ENCODE results near the gene HRC. TPM values are rescaled to one million over a fixed set of nuclear protein-coding genes. Genes with fewer than 3 reads are reported as not detected.

HRC gene
- total RNA-seq, 4 donors from 2014 or later: 1.1 to 4.0 (median 1.2) TPM

GRCh38 chr19:49102303-49102702, 52.9 kb downstream of the HRC start:
- intact Hi-C loops (cut with DNase I; ENCODE audit: low total_unique reads): no loop called here
- 85% methylated on average over 12 of the region's 12 CpGs for WGBS, 2 donors
- DNase-seq (ENCODE audit: low spot score in 2 of 2): no peak
- no peak overlapping the region for H3K4me3 ChIP-seq (ENCODE audit: low read depth, poor library complexity, severe bottlenecking)
- TF ChIP-seq CTCF (IDR thresholded peaks at IDR 0.05) (no peak), POLR2A (IDR thresholded peaks at IDR 0.05) (no peak)

Other genes with a start within 250 kb of the HRC start
- not detected for gene DHDH, start 221.7 kb downstream of the HRC start, total RNA-seq
- gene BAX, start 200.5 kb downstream of the HRC start, total RNA-seq: 10 to 100 TPM; 15.5 to 36.3 (median 31.1) TPM
- 1,000 to 10,000 TPM; 1,012 to 1,617 (median 1,174) TPM for gene FTL, start 190.1 kb downstream of the HRC start, total RNA-seq
- gene GYS1, start 162.1 kb downstream of the HRC start, total RNA-seq: 10 to 100 TPM; 16.4 to 33.3 (median 20.5) TPM
- gene RUVBL2, start 161.5 kb downstream of the HRC start, total RNA-seq: 10 to 100 TPM; 61.3 to 83.8 (median 83.3) TPM
- 1 to 10 TPM in 3 of 4 donors, not detected in 1; 1.2 to 4.2 (median 1.8) TPM for gene LHB, start 138.3 kb downstream of the HRC start, total RNA-seq
- not detected for gene CGB3, start 131.1 kb downstream of the HRC start, total RNA-seq
- gene CGB2, start 123.5 kb downstream of the HRC start, total RNA-seq: not detected
- 1 to 10 TPM in 1 of 4 donors, not detected in 3; 2.2 TPM for gene CGB1, start 118.5 kb downstream of the HRC start, total RNA-seq
- gene CGB5, start 111.5 kb downstream of the HRC start, total RNA-seq: not detected
- gene CGB8, start 106.3 kb downstream of the HRC start, total RNA-seq: not detected
- 1 to 10 TPM; 1.0 to 8.8 (median 2.2) TPM for gene CGB7, start 97.6 kb downstream of the HRC start, total RNA-seq
- 10 to 100 TPM in 1 of 4 donors, 1 to 10 TPM in 3; 7.4 to 16.8 (median 8.4) TPM for gene NTF4, start 90.6 kb downstream of the HRC start, total RNA-seq
- gene KCNA7, start 82.7 kb downstream of the HRC start, total RNA-seq: under 1 TPM in 1 of 4 donors, not detected in 3; 0.06 TPM
- 100 to 1,000 TPM; 172 to 375 (median 285) TPM for gene SNRNP70, start 69.9 kb downstream of the HRC start, total RNA-seq
- 10 to 100 TPM; 53.9 to 62.5 (median 54.7) TPM for gene LIN7B, start 41.0 kb downstream of the HRC start, total RNA-seq
- gene C19orf73, start 36.3 kb downstream of the HRC start, total RNA-seq: 10 to 100 TPM in 1 of 4 donors, 1 to 10 TPM in 3; 4.9 to 11.2 (median 8.9) TPM
- gene PPFIA3, start 35.9 kb downstream of the HRC start, total RNA-seq: 10 to 100 TPM; 52.3 to 78.1 (median 64.4) TPM
- gene TRPM4, start 2.4 kb upstream of the HRC start, total RNA-seq: 10 to 100 TPM; 50.7 to 76.2 (median 70.3) TPM
- 1 to 10 TPM in 1 of 4 donors, under 1 TPM in 2, not detected in 1; 0.55 to 1.2 (median 0.95) TPM for gene SLC6A16, start 169.8 kb upstream of the HRC start, total RNA-seq
- 1 to 10 TPM; 2.6 to 8.5 (median 5.9) TPM for gene CD37, start 180.0 kb upstream of the HRC start, total RNA-seq
- 10 to 100 TPM in 2 of 4 donors, 1 to 10 TPM in 2; 1.3 to 17.6 (median 9.8) TPM for gene TEAD2, start 207.0 kb upstream of the HRC start, total RNA-seq
- 1 to 10 TPM in 1 of 4 donors, not detected in 3; 3.0 TPM for gene DKKL1, start 208.5 kb upstream of the HRC start, total RNA-seq
- gene KASH5, start 232.9 kb upstream of the HRC start, total RNA-seq: not detected